Measurements from ENCODE around the gene TXNDC8.
"Not testable (repeated sequence)": the region's sequence is repeated elsewhere in the genome, so short reads cannot be mapped to it uniquely, and the experiment has no call there.

Gene TXNDC8

DNA sequence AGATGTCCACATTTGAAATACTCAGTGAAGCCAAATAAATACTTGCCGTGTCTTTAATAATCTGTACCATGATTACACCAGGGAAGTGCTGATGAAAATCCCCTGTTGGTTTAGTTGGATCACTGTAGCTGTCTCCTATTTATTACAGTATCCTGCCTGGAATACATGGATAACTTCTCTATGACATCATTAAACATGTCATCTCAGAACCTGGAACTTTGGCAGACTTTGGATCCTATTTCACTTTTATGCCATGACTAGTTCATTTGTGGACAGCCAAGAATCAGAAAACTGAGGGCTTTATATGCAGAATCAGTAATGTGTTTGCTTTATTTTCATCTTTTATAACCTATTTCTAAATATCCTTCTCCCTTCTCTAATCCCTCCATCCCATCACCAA lies at the start of gene TXNDC8:
TSS of gene TXNDC8 (minus strand) at position 137 of the 400 bp plus-strand sequence.
- DNase-seq (ENCODE audit: low spot score) = no peak

DNA sequence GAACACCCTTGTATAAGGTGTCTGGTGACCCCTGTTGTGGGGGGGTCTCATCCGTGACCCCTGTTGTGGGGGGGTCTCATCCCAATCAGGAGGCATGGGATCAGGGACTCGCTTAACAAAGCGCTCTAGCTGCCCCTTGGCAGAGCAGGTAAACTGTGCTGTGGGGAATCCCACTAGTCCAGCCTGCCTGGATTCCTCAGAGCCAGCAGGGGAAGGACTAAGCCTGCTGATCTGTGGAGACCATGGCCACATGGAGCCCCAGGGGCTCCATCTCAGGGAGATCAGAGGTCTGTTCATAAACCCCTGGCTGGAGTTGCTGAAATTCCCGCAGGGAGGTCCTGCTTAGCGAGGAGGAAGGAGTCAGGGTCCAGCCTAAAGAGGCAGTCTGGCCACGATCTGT lies 45.8 kb upstream of the TXNDC8 start:
- DNase-seq (ENCODE audit: low spot score) = no peak

GRCh38 chr9:110382731-110383130 lies 45.1 kb upstream of the TXNDC8 start:
- DNase-seq (ENCODE audit: low spot score) = no peak

- DNase-seq (ENCODE audit: low spot score) = no peak
These were observed 33.8 kb upstream of the TXNDC8 start for GRCh38 chr9:110371411-110372007.

- DNase-seq (ENCODE audit: low spot score) = no peak
These were observed 32.7 kb upstream of the TXNDC8 start for GRCh38 chr9:110370315-110370714.

GRCh38 chr9:110364451-110364850 lies 26.8 kb upstream of the TXNDC8 start:
- DNase-seq (ENCODE audit: low spot score) = no peak

GRCh38 chr9:110358992-110359391 lies 21.3 kb upstream of the TXNDC8 start:
- DNase-seq (ENCODE audit: low spot score) = not testable (repeated sequence)

GRCh38 chr9:110357505-110357904 lies 19.8 kb upstream of the TXNDC8 start:
- DNase-seq (ENCODE audit: low spot score) = no peak

GRCh38 chr9:110356639-110357395 lies 19.2 kb upstream of the TXNDC8 start:
- DNase-seq (ENCODE audit: low spot score) = no peak

DNA sequence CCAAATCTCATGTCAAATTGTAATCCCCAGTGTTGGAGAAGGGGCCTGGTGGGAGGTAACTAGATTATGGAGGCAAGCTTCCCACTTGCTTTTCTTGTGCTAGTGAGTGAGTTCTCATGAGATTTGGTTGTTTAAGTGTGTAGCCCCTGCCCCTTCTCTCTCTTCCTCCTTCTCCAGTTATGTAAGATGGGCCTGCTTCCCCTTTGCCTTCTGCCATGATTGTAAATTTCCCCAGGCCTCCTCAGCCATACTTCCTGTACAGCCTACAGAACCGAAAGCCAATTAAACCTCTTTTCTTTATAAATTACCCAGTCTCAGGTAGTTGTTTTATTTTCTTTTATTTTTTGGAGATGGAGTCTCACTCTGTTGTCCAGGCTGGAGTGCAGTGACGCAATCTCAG lies 18.2 kb upstream of the TXNDC8 start:
- no peak for DNase-seq (ENCODE audit: low spot score)

GRCh38 chr9:110351009-110351467 lies 13.4 kb upstream of the TXNDC8 start:
- DNase-seq (ENCODE audit: low spot score) = no peak

GRCh38 chr9:110346325-110346724 lies 8.7 kb upstream of the TXNDC8 start:
- DNase-seq (ENCODE audit: low spot score) = no peak

DNA sequence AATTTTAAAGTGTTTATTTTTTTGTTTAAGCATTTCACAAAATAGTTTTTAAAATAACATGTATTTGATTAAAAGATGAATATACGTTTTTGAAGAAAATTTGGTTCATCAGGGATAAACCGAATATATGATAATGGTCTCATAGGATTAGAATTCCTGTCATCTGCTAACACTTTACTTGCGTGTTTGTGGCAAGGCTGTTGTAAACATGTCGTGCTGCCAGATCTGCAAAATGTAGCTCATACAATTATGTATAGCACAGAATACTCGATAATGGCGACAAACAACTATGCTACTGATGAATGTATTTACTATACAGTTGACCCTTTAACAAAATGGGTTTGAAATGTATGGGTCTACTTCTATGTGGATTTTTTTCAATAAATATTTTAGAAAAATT lies 7.2 kb upstream of the TXNDC8 start:
- DNase-seq (ENCODE audit: low spot score) = no peak

- no peak for DNase-seq (ENCODE audit: low spot score)
These were observed 5.9 kb upstream of the TXNDC8 start for GRCh38 chr9:110343551-110343950.

- peak; percentile 4 for DNase-seq (ENCODE audit: low spot score)
These were observed 2.6 kb upstream of the TXNDC8 start for GRCh38 chr9:110340306-110340705.

GRCh38 chr9:110338143-110338542 lies 480 bp upstream of the TXNDC8 start:
- DNase-seq (ENCODE audit: low spot score) = no peak

- DNase-seq (ENCODE audit: low spot score) = no peak
These were observed 1.3 kb downstream of the TXNDC8 start for GRCh38 chr9:110336363-110336762.

DNA sequence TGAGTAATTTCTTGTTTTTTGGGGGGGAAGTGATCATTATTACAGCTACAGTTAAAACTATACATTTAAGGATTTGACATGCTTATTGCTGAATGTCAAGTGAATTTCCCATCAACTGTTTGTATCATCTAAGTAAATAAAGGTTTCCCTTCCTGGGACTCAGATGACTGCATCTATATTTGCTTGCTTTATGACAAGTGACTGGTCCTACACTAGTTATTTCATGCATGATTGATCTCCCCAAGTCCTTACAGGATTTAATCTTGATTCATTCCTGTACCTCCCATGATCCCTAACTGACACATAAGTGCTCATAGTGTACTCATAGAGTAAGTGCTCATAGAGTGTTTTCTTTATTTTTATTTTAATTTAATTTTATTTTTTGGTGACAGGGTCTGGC lies 2.8 kb downstream of the TXNDC8 start:
- no peak for DNase-seq (ENCODE audit: low spot score)

- DNase-seq (ENCODE audit: low spot score) = no peak
These were observed 3.5 kb downstream of the TXNDC8 start for GRCh38 chr9:110334183-110334582.

DNA sequence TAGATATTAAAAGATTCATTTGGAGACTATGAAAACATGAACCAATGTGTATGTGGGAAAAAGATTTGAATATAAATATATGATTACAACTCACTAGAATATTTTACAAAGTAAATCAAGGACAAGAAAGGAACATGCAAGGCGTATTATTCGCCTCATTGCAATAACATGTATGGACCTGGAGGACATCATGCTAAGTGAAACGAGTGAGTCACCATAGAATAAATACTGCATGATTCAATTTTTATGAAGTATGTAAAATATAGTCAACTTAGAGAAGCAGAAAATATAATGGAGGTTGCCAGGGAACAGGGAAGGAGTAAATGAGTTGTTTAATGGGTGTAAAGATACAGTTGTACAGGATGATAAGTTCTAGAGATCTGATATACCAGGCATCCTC lies 4.9 kb downstream of the TXNDC8 start:
- DNase-seq (ENCODE audit: low spot score) = no peak

GRCh38 chr9:110330484-110331105 lies 7.1 kb downstream of the TXNDC8 start:
- no peak for DNase-seq (ENCODE audit: low spot score)

DNA sequence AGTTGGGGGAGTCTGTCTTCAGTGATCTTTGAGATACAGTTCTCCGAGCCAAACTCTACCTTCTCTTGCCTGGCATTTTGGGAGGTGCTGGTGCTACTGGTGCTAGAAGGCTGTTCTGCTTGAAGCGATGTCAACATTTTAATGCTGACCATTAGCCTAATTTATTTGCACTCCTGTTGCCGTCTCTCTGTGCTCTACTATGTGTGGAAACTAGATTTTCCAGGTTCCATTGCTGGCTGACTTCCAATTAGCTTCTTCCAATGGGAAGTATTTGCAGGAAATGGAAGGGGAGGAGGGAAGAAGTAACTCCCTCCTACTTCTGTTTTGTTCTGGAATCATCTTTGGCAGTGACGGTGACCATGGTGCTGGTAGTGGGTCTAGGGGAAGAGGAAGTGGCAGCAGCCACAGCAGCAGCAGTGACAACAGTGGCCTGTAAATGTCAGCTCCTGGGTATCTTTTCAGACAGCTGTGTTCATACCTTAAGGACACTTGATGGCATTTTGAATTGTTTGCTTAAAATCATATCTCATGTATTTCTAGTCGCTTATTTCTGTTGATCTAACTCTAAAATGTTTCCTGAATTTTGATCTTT lies 7.9 kb downstream of the TXNDC8 start:
- no peak for DNase-seq (ENCODE audit: low spot score)

DNA sequence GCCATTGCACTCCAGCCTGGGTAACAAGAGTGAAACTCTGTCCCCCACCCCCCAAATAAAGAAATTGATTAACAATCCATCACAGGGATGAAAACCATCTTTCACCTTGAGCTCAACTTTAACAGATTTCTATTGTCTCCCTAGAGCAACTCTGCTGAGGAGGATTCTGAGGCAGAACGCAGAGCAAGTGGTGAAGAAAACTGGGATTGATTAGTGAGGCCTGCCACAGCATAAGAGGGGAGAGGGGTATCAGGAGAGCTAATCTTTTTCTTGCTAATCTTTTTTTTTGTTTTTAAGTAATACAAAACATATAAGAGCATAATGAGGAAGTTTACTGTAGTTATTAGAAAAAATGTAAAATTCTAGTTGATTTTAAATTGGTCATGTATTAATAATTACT lies 8.9 kb downstream of the TXNDC8 start:
- no peak for DNase-seq (ENCODE audit: low spot score)

Data from putamen (tissue), 1 donor.